Esophagus muscularis mucosa (tissue), 4 donors: ENCODE data around the gene EDA. TPM values are rescaled to one million over a fixed set of nuclear protein-coding genes. Genes with fewer than 3 reads are reported as not detected.

Experiments used
- DNase-seq: peaks from one replicate; pipeline ENCODE4 v3.0.0-alpha.2; 2017; ENCODE audit errors: extremely low spot score
- H3K27ac ChIP-seq, 4 donors: fragments of 200-600 bp; sonication (generic); replicated peaks in 1 of 4; 1 replicate in 3 of 4; 2 replicates in 1 of 4; pipeline ENCODE4 v1.5.1; 2016 to 2019; ENCODE audit warnings: mild to moderate bottlenecking in 1 of 4
- H3K27me3 ChIP-seq, 4 donors: fragments of 200-600 bp; sonication (generic); one replicate each; pipeline versions ENCODE4 v1.5.1 to v1.6.0; 2016 to 2019
- H3K36me3 ChIP-seq, 4 donors: fragments of 200-600 bp; sonication (generic); one replicate each; pipeline ENCODE4 v1.5.1; 2016 to 2019
- H3K4me1 ChIP-seq, 4 donors: fragments of 200-600 bp; sonication (generic); one replicate each; pipeline ENCODE4 v1.5.1; 2016 to 2019
- H3K4me3 ChIP-seq, 4 donors: fragments of 200-600 bp; sonication (generic); 1 replicate in 2 of 4; 2 replicates in 2 of 4; pipeline ENCODE4 v1.5.1; 2016 to 2019; ENCODE audit warnings: mild to moderate bottlenecking in 4 of 4, moderate library complexity in 1 of 4
- H3K9me3 ChIP-seq, 4 donors: fragments of 200-600 bp; sonication (generic); 1 replicate in 3 of 4; 2 replicates in 1 of 4; pipeline ENCODE4 v1.5.1; 2016 to 2019
- EP300 ChIP-seq: sonication (generic); formaldehyde crosslinking; IDR thresholded peaks from one replicate; pipeline ENCODE4 v1.6.1; 2017; ENCODE audit warnings: antibody characterized with exemption
- POLR2A ChIP-seq: fragments of 450-650 bp; IDR thresholded peaks from one replicate; pipeline ENCODE4 v1.6.1; 2017; ENCODE audit warnings: antibody characterized with exemption, moderate library complexity, mild to moderate bottlenecking, low read depth
- POLR2AphosphoS5 ChIP-seq, 2 donors: sonication (generic); formaldehyde crosslinking; IDR thresholded peaks; one replicate each; pipeline ENCODE4 v1.6.1; 2017; ENCODE audit warnings: antibody characterized with exemption in 2 of 2
- WGBS: methylation state at CpG from one replicate; pipeline ENCODE4 v1.1.5; 2018; 5-methylcytosine and 5-hydroxymethylcytosine counted together
- intact Hi-C: fragments of 100-400 bp; cut with DNase I; formaldehyde crosslinking; loops from one replicate; pipeline ENCODE4 v1.15.1; 2023
- total RNA-seq, 4 donors: library from RNA; depleted of rRNA; stranded (reverse); fragments of >200 nt; gene quantifications; one replicate each; pipeline versions ENCODE4 v1.1.0 to v1.2.1, GENCODE V29; 2016
- TF ChIP-seq, protein P1 (sequence below), 3 experiments: fragments of 200-600 bp in 2 of 3; fragments of 450-650 bp in 1 of 3; sonication (generic) in 2 of 3; IDR thresholded peaks; one replicate each; pipeline ENCODE4 v1.5.1; 2017 to 2019; ENCODE audit warnings: antibody characterized with exemption in 3 of 3, mild to moderate bottlenecking in 2 of 3, moderate library complexity in 1 of 3

EDA gene
- 10 to 100 TPM in 1 of 4 donors, 1 to 10 TPM in 3; 4.3 to 10.9 (median 6.3) TPM for total RNA-seq

DNA sequence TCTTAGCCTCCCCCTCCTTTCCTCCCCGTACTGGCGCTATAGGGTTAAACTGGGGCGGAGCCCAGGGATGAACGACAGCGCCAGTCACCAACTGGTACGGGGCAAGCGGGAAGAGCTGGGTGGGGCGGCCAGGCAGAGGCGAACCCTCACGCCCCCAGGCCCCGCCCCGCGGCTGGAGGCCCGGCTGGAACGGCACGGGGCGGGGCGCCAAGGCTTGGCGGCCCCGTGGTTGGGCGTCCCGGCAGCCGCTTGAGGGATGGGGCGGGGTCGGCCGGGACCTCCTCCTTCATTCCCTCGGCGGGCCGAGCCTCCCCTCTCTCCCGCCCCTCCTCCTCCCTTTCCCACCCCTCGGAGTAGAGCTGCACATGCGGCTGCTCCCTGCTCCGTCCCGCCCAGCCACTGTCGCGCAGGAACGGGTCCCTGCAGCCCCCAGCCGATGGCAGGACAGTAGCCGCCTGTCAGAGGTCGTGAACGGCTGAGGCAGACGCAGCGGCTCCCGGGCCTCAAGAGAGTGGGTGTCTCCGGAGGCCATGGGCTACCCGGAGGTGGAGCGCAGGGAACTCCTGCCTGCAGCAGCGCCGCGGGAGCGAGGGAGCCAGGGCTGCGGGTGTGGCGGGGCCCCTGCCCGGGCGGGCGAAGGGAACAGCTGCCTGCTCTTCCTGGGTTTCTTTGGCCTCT lies at the start of gene EDA:
Gene EDA, plus strand, starts transcription at position 335 of the 678 bp plus-strand sequence.
- H3K27ac ChIP-seq = peak within 1 kb of the TSS; percentile 58 to 75 (median 66)
- peak; percentile 92 for DNase-seq
- WGBS = 36% methylated on average over 17 of the region's 56 CpGs
- intact Hi-C loops = loop anchor here (2.0 to 5.0 kb wide), 2 partner anchors 77 to 411 kb away; no protein-coding TSS in a partner anchor
- peaks cover 0 to 13% (median 6%) of the 10 kb centered on the region in 4 donors for H3K4me1 ChIP-seq
- H3K4me3 ChIP-seq = peak within 1 kb of the TSS; percentile 63 to 73 (median 68)
- no peaks in the 10 kb centered on the region for H3K36me3 ChIP-seq
- no peaks in the 10 kb centered on the region for H3K9me3 ChIP-seq
- TF ChIP-seq POLR2A = no peak
- peak; percentile 11 to 21 for TF ChIP-seq POLR2AphosphoS5 (IDR thresholded peaks at IDR 0.05)
- no peak for TF ChIP-seq EP300
- TF ChIP-seq, protein P1, sequence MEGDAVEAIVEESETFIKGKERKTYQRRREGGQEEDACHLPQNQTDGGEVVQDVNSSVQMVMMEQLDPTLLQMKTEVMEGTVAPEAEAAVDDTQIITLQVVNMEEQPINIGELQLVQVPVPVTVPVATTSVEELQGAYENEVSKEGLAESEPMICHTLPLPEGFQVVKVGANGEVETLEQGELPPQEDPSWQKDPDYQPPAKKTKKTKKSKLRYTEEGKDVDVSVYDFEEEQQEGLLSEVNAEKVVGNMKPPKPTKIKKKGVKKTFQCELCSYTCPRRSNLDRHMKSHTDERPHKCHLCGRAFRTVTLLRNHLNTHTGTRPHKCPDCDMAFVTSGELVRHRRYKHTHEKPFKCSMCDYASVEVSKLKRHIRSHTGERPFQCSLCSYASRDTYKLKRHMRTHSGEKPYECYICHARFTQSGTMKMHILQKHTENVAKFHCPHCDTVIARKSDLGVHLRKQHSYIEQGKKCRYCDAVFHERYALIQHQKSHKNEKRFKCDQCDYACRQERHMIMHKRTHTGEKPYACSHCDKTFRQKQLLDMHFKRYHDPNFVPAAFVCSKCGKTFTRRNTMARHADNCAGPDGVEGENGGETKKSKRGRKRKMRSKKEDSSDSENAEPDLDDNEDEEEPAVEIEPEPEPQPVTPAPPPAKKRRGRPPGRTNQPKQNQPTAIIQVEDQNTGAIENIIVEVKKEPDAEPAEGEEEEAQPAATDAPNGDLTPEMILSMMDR (IDR thresholded peaks at IDR 0.05) = no peak
- no peaks in the 10 kb centered on the region for H3K27me3 ChIP-seq

DNA sequence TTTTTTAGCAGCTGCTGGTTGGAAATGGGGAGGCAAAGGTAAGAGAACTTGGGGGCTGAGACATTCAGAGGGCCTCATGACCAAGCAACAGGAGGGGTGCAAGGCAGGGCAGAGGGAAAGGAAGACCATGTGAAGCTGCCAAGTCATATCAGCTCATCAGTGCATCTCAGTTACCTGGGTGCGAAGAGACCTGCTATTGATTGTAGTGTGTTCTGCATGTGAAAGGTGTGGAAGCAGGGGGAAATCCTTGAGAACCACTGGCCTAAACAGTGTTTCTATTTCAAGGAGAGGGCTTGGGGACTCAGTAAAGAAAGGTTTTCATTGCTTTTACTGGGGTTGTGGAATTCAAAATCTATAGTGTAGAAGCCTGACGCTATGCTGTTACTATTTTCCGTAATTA lies 47.1 kb upstream of the EDA start:
- H3K4me1 ChIP-seq = no peaks in the 10 kb centered on the region
- H3K27me3 ChIP-seq = no peaks in the 10 kb centered on the region
- no peak overlapping the region for H3K4me3 ChIP-seq
- H3K27ac ChIP-seq = no peak overlapping the region
- no peaks in the 10 kb centered on the region for H3K36me3 ChIP-seq
- TF ChIP-seq EP300 (no peak), POLR2AphosphoS5 (IDR thresholded peaks at IDR 0.05) (no peak), POLR2A (no peak)
- TF ChIP-seq, protein P1 (IDR thresholded peaks at IDR 0.05) = no peak
- no peaks in the 10 kb centered on the region for H3K9me3 ChIP-seq
- DNase-seq = no peak
- WGBS = 83% methylated on average over 3 of the region's 3 CpGs
- intact Hi-C loops = no loop called here

DNA sequence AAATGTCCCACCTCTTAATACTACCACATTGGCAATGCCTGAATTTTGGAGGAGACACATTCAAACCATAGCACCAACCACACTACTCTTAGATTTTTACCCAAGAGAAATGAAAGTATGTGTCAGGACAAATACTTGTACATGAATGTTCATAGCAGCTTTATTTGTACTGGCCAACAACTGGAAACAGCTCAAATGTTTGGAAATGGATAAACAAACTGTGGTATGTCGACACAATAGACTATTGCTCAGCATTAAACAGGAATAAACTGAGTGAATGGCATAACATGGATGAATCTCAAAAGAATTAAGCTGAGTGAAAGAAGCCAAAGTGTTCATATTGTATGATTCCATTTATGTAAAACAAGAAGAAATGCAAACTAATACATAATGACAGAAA lies 18.5 kb upstream of the EDA start:
- intact Hi-C loops = no loop called here
- whole genome bisulfite sequencing = 37% methylated on average over 1 of the region's 1 CpG
- TF ChIP-seq POLR2A (no peak), POLR2AphosphoS5 (IDR thresholded peaks at IDR 0.05) (no peak), EP300 (no peak)
- TF ChIP-seq, protein P1 (IDR thresholded peaks at IDR 0.05) = no peak
- no peaks in the 10 kb centered on the region for H3K9me3 ChIP-seq
- H3K36me3 ChIP-seq = no peaks in the 10 kb centered on the region
- H3K4me3 ChIP-seq = no peak overlapping the region
- no peaks in the 10 kb centered on the region for H3K4me1 ChIP-seq
- H3K27me3 ChIP-seq = no peaks in the 10 kb centered on the region
- H3K27ac ChIP-seq = no peak overlapping the region
- no peak for DNase-seq

DNA sequence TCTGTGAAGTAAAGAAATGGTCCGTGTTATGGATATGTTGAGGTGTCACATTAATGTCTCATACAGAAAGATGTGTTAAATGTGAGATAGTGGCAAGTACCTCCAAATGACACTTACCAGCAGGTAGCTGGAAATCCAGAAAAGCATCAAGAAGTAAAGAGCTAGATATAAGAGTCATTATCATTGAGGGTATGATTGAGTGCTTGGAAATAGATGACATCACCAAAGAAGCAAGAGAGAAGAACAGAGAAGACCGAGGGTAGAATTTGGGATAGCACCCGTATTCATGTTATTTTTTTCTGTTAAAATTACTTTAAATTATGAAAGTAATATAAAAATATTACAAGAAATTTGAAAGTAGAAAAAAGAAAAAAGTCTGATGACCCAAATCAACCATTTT lies 15.7 kb upstream of the EDA start:
- TF ChIP-seq POLR2A (no peak), EP300 (no peak), POLR2AphosphoS5 (IDR thresholded peaks at IDR 0.05) (no peak)
- TF ChIP-seq, protein P1 (IDR thresholded peaks at IDR 0.05) = no peak
- H3K4me3 ChIP-seq = no peak overlapping the region
- no peaks in the 10 kb centered on the region for H3K4me1 ChIP-seq
- no peak overlapping the region for H3K27ac ChIP-seq
- H3K9me3 ChIP-seq = no peaks in the 10 kb centered on the region
- DNase-seq = no peak
- no peaks in the 10 kb centered on the region for H3K27me3 ChIP-seq
- no peaks in the 10 kb centered on the region for H3K36me3 ChIP-seq
- intact Hi-C loops = no loop called here
- WGBS = 44% methylated on average over 3 of the region's 3 CpGs
